ENCODE results near the gene MYOD1.

GRCh38 chr11:17696741-17697140 is 22.6 kb upstream of the MYOD1 start:
- TF ChIP-seq EZH2 (IDR thresholded peaks at IDR 0.05; ENCODE audit: low read depth) (no peak), CTCF (conservative IDR thresholded peaks at IDR 0.05) (no peak)
